ENCODE data around the gene SAMD8.
A peak's percentile ranks its signal among the peaks of the same experiment; 100 is the strongest.

The SAMD8 gene

GRCh38 chr10:75074711-75075445 lies 36.6 kb upstream of the SAMD8 start:
- no peak overlapping the region for H3K4me3 ChIP-seq (ENCODE audit: low read length)
- no peak for TF ChIP-seq CTCF (IDR thresholded peaks at IDR 0.05; ENCODE audit: insufficient read depth, low read depth, low read length, missing control alignments)
- no peak for DNase-seq (ENCODE audit: low read depth)

GRCh38 chr10:75076348-75076747 lies 35.1 kb upstream of the SAMD8 start:
- H3K4me3 ChIP-seq (ENCODE audit: low read length): no peak overlapping the region
- DNase-seq (ENCODE audit: low read depth): no peak
- no peak for TF ChIP-seq CTCF (IDR thresholded peaks at IDR 0.05; ENCODE audit: insufficient read depth, low read depth, low read length, missing control alignments)

GRCh38 chr10:75079436-75080083 lies 31.9 kb upstream of the SAMD8 start:
- peak; percentile 61 for DNase-seq (ENCODE audit: low read depth)
- TF ChIP-seq CTCF (IDR thresholded peaks at IDR 0.05; ENCODE audit: insufficient read depth, low read depth, low read length, missing control alignments): no peak
- H3K4me3 ChIP-seq (ENCODE audit: low read length): no peak overlapping the region

- TF ChIP-seq CTCF (IDR thresholded peaks at IDR 0.05; ENCODE audit: insufficient read depth, low read depth, low read length, missing control alignments): no peak
- DNase-seq (ENCODE audit: low read depth): no peak
- H3K4me3 ChIP-seq (ENCODE audit: low read length): no peak overlapping the region
These were observed 30.9 kb upstream of the SAMD8 start for GRCh38 chr10:75080554-75080953.

GRCh38 chr10:75081379-75081778 lies 30.1 kb upstream of the SAMD8 start:
- no peak for TF ChIP-seq CTCF (IDR thresholded peaks at IDR 0.05; ENCODE audit: insufficient read depth, low read depth, low read length, missing control alignments)
- DNase-seq (ENCODE audit: low read depth): no peak
- H3K4me3 ChIP-seq (ENCODE audit: low read length): no peak overlapping the region

- DNase-seq (ENCODE audit: low read depth): peak; percentile 43
- H3K4me3 ChIP-seq (ENCODE audit: low read length): no peak overlapping the region
- no peak for TF ChIP-seq CTCF (IDR thresholded peaks at IDR 0.05; ENCODE audit: insufficient read depth, low read depth, low read length, missing control alignments)
These were observed 27.3 kb upstream of the SAMD8 start for GRCh38 chr10:75083972-75084833.

Data from epithelial cell of esophagus (primary cell).